Tibial nerve (tissue), 4 donors: ENCODE results near the gene CCDC148.

Experiments used
- EP300 ChIP-seq, 2 donors: sonication (generic); formaldehyde crosslinking; IDR thresholded peaks; one replicate each; pipeline ENCODE4 v1.6.1; 2017; ENCODE audit warnings: antibody characterized with exemption in 2 of 2, mild to moderate bottlenecking in 1 of 2
- TF ChIP-seq, protein P1 (sequence below), 5 experiments: fragments of 200-600 bp in 3 of 5; fragments of 450-650 bp in 2 of 5; sonication (generic) in 3 of 5; IDR thresholded peaks; one replicate each; pipeline ENCODE4 v1.5.1; 2016 to 2019; ENCODE audit warnings: antibody characterized with exemption in 5 of 5, mild to moderate bottlenecking in 3 of 5, moderate library complexity in 2 of 5

DNA sequence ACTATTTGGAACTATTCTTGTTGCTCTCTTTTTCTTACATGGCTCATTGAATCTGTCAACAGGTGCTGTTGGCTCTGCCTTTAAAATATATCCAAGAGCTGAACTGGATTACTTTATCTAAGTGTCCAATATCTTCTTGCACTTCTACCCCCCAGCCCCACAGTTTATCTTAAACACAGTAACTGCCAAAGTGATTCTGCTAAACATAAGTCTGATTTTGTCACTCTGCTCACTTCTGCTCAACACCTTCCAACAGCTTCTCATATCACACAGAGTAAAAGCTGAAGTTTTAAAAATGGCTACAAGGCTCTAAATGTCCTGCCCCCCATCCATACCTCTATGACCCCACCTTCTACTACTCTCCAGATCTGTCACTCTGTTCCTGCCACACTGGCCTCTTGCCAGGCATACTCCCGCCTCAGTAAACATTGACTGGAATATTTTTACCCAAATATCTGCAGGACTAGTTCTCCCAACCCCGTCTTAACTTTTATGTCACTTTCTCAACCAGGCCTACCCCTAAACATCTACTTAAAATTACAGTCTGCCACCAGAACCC is 130.7 kb downstream of the CCDC148 start:
- TF ChIP-seq EP300 (IDR thresholded peaks at IDR 0.05): no peak
- TF ChIP-seq, protein P1, sequence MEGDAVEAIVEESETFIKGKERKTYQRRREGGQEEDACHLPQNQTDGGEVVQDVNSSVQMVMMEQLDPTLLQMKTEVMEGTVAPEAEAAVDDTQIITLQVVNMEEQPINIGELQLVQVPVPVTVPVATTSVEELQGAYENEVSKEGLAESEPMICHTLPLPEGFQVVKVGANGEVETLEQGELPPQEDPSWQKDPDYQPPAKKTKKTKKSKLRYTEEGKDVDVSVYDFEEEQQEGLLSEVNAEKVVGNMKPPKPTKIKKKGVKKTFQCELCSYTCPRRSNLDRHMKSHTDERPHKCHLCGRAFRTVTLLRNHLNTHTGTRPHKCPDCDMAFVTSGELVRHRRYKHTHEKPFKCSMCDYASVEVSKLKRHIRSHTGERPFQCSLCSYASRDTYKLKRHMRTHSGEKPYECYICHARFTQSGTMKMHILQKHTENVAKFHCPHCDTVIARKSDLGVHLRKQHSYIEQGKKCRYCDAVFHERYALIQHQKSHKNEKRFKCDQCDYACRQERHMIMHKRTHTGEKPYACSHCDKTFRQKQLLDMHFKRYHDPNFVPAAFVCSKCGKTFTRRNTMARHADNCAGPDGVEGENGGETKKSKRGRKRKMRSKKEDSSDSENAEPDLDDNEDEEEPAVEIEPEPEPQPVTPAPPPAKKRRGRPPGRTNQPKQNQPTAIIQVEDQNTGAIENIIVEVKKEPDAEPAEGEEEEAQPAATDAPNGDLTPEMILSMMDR (IDR thresholded peaks at IDR 0.05): no peak
